Measurements from ENCODE around the gene CNST.

CNST gene

GRCh38 chr1:246564839-246565750, 1.2 kb upstream of the CNST start:
- Histone ChIP-seq H2AFZ (ENCODE audit: low read depth, low read length, severe bottlenecking) (peak overlapping the region; percentile 91), H3K4me3 (ENCODE audit: insufficient read depth, low read length, poor library complexity, severe bottlenecking) (peak overlapping the region; percentile 99), H3K9me3 (ENCODE audit: insufficient read depth, low read length) (no peaks in the 10 kb centered on the region), H3F3A (ENCODE audit: insufficient read depth) (peaks cover 6% of the 10 kb centered on the region), H3K4me2 (ENCODE audit: low read depth, low read length, poor library complexity, severe bottlenecking) (peak overlapping the region; percentile 71), H3K9ac (ENCODE audit: low read length) (peak overlapping the region; percentile 82), H4K20me1 (ENCODE audit: low read depth, low read length) (no peaks in the 10 kb centered on the region), H3K27me3 (ENCODE audit: low read length) (no peaks in the 10 kb centered on the region), H3K9me2 (replicated peaks; ENCODE audit: insufficient read depth, low read length) (no peaks in the 10 kb centered on the region), H3K79me2 (ENCODE audit: insufficient read depth, low read length) (peaks cover 64% of the 10 kb centered on the region), H3K36me3 (ENCODE audit: low read length) (no peaks in the 10 kb centered on the region), H3K27ac (ENCODE audit: low read depth, low read length) (no peak overlapping the region)
- TF ChIP-seq EZH2phosphoT487 (conservative IDR thresholded peaks at IDR 0.05; ENCODE audit: low read length) (no peak), CTCF (IDR thresholded peaks at IDR 0.05; ENCODE audit: insufficient read depth, low read length, poor library complexity, severe bottlenecking) (no peak)

- no peaks in the 10 kb centered on the region for H4K20me1 ChIP-seq (ENCODE audit: low read depth, low read length)
- H3K79me2 ChIP-seq (ENCODE audit: insufficient read depth, low read length), result peaks cover 71% of the 10 kb centered on the region
- no peaks in the 10 kb centered on the region for H3K27me3 ChIP-seq (ENCODE audit: low read length)
- H3K9me3 ChIP-seq (ENCODE audit: insufficient read depth, low read length), result no peaks in the 10 kb centered on the region
- peak overlapping the region; percentile 71 for H3K4me2 ChIP-seq (ENCODE audit: low read depth, low read length, poor library complexity, severe bottlenecking)
- peak overlapping the region; percentile 99 for H3K4me3 ChIP-seq (ENCODE audit: insufficient read depth, low read length, poor library complexity, severe bottlenecking)
- TF ChIP-seq CTCF (IDR thresholded peaks at IDR 0.05; ENCODE audit: insufficient read depth, low read length, poor library complexity, severe bottlenecking) (no peak), EZH2phosphoT487 (conservative IDR thresholded peaks at IDR 0.05; ENCODE audit: low read length) (no peak)
- H3K9me2 ChIP-seq (replicated peaks; ENCODE audit: insufficient read depth, low read length), result no peaks in the 10 kb centered on the region
- no peak overlapping the region for H3K27ac ChIP-seq (ENCODE audit: low read depth, low read length)
- peak overlapping the region; percentile 91 for H2AFZ ChIP-seq (ENCODE audit: low read depth, low read length, severe bottlenecking)
- peak overlapping the region; percentile 82 for H3K9ac ChIP-seq (ENCODE audit: low read length)
- peaks cover 11% of the 10 kb centered on the region for H3F3A ChIP-seq (ENCODE audit: insufficient read depth)
- H3K36me3 ChIP-seq (ENCODE audit: low read length), result no peaks in the 10 kb centered on the region
Measured at GRCh38 chr1:246565751-246566127, 517 bp upstream of the CNST start.

GRCh38 chr1:246566813-246567645, 773 bp downstream of the CNST start:
- no peak for TF ChIP-seq CTCF (IDR thresholded peaks at IDR 0.05; ENCODE audit: insufficient read depth, low read length, poor library complexity, severe bottlenecking)
- no peak for TF ChIP-seq EZH2phosphoT487 (conservative IDR thresholded peaks at IDR 0.05; ENCODE audit: low read length)
- Histone ChIP-seq H3K79me2 (ENCODE audit: insufficient read depth, low read length) (peaks cover 84% of the 10 kb centered on the region), H3K4me3 (ENCODE audit: insufficient read depth, low read length, poor library complexity, severe bottlenecking) (peak overlapping the region; percentile 99), H3K9me2 (replicated peaks; ENCODE audit: insufficient read depth, low read length) (no peaks in the 10 kb centered on the region), H3K36me3 (ENCODE audit: low read length) (0 out of 2 replicates have a peak, but pooled peaks cover 3% of the 10 kb centered on the region), H3F3A (ENCODE audit: insufficient read depth) (peaks cover 14% of the 10 kb centered on the region), H2AFZ (ENCODE audit: low read depth, low read length, severe bottlenecking) (peak overlapping the region; percentile 73), H4K20me1 (ENCODE audit: low read depth, low read length) (no peaks in the 10 kb centered on the region), H3K27ac (ENCODE audit: low read depth, low read length) (peak overlapping the region; percentile 75), H3K9me3 (ENCODE audit: insufficient read depth, low read length) (no peaks in the 10 kb centered on the region), H3K4me2 (ENCODE audit: low read depth, low read length, poor library complexity, severe bottlenecking) (peak overlapping the region; percentile 76), H3K9ac (ENCODE audit: low read length) (peak overlapping the region; percentile 82), H3K27me3 (ENCODE audit: low read length) (no peaks in the 10 kb centered on the region)

Data from SU-DHL-6 (cell line).